ENCODE measurements around the gene DCPS.
"Not testable (repeated sequence)": the region's sequence is repeated elsewhere in the genome, so short reads cannot be mapped to it uniquely, and the experiment has no call there.

The DCPS gene

GRCh38 chr11:126382641-126383040 is 78.8 kb downstream of the DCPS start:
- DNase-seq (ENCODE audit: low read depth in 2 of 2): not testable (repeated sequence)

GRCh38 chr11:126383339-126384335 is 79.8 kb downstream of the DCPS start:
- DNase-seq (ENCODE audit: low read depth in 2 of 2): no peak

- no peak for DNase-seq (ENCODE audit: low read depth in 2 of 2)
These were observed 80.7 kb downstream of the DCPS start for GRCh38 chr11:126384449-126385070.

- DNase-seq (ENCODE audit: low read depth in 2 of 2): no peak
These were observed 82.3 kb downstream of the DCPS start for GRCh38 chr11:126385991-126386728.

- not testable (repeated sequence) for DNase-seq (ENCODE audit: low read depth in 2 of 2)
These were observed 82.8 kb downstream of the DCPS start for GRCh38 chr11:126386729-126387071.

- no peak for DNase-seq (ENCODE audit: low read depth in 2 of 2)
These were observed 84.0 kb downstream of the DCPS start for GRCh38 chr11:126387857-126388256.

- no peak for DNase-seq (ENCODE audit: low read depth in 2 of 2)
These were observed 86.5 kb downstream of the DCPS start for GRCh38 chr11:126390272-126390867.

- DNase-seq (ENCODE audit: low read depth in 2 of 2): no peak
These were observed 87.6 kb downstream of the DCPS start for GRCh38 chr11:126391286-126391954.

GRCh38 chr11:126391970-126392632 is 88.2 kb downstream of the DCPS start:
- no peak for DNase-seq (ENCODE audit: low read depth in 2 of 2)

GRCh38 chr11:126392633-126393013 is 88.8 kb downstream of the DCPS start:
- DNase-seq (ENCODE audit: low read depth in 2 of 2): no peak

GRCh38 chr11:126393143-126393542 is 89.3 kb downstream of the DCPS start:
- no peak for DNase-seq (ENCODE audit: low read depth in 2 of 2)

- no peak for DNase-seq (ENCODE audit: low read depth in 2 of 2)
These were observed 90.2 kb downstream of the DCPS start for GRCh38 chr11:126394036-126394435.

- not testable (repeated sequence) for DNase-seq (ENCODE audit: low read depth in 2 of 2)
These were observed 90.8 kb downstream of the DCPS start for GRCh38 chr11:126394634-126395072.

Data from stimulated activated CD4-positive, alpha-beta T cell treated with anti-CD3 and anti-CD28 coated beads, Interleukin-4, amount 100 ng/mL, for 48 hours (primary cell).